Stimulated activated CD4-positive, alpha-beta T cell treated with anti-CD3 and anti-CD28 coated beads, TNF-alpha, amount 100 ng/mL, for 1 hour (primary cell): ENCODE measurements around the gene SOCS1.
"Not testable (repeated sequence)": the region's sequence is repeated elsewhere in the genome, so short reads cannot be mapped to it uniquely, and the experiment has no call there.

Source experiments
- DNase-seq, 3 donors: peaks; one replicate each; pipeline ENCODE4 v3.0.0-alpha.2; 2020; ENCODE audit warnings: low read depth in 3 of 3, low spot score in 1 of 3

Gene SOCS1, protein sequence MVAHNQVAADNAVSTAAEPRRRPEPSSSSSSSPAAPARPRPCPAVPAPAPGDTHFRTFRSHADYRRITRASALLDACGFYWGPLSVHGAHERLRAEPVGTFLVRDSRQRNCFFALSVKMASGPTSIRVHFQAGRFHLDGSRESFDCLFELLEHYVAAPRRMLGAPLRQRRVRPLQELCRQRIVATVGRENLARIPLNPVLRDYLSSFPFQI

DNA sequence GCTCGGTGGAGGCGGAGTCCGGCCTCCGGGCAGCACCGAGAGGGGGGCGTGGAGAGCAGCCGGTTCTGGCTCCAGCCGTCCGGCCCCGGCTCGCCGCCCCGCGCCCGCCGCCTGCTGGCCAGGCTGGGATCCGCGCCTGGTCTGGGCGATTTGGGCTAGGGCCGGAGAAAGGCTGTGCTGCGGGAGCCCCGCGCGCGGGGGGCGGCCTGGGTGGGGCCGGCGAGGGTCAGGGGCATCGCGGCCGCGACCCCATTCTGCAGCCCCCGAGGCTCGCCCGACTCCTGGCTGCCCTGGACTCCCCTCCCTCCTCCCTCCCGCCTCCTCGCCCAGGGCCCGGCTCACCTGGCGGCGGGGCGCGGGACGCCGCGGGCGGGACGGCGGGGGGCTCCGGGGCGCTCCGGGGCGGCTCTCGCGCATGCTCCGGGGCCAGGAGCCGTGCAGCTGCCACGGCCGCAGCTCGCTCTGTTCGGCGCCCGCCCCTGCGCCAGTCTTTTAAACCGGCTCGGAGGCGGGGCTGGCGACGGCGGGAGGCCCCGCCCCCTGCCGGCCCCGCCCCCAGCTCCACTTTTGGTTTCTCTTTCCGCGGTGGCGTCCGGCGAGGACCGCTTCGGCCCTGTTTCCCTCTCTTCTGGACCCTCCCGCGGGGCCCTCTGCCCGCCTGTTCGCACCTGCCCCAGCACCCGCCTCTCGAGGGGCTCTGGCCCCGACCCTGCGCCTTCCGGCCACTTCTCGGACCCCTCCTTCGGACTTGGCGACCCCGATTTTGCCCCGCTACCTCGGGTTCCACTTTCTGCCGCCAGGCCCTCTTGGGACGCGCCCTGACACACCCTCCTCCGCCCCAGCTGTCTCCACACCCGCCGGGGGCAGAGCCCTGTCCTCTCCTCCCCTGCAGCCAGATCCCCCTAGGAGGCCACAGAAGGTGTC, at the start of gene SOCS1:
SOCS1 (minus strand) TSS at position 468 of the 924 bp plus-strand sequence. CDS start 726 bp downstream, outside the sequence.
- DNase-seq = peak; percentile 75 to 90 (median 87)

DNA sequence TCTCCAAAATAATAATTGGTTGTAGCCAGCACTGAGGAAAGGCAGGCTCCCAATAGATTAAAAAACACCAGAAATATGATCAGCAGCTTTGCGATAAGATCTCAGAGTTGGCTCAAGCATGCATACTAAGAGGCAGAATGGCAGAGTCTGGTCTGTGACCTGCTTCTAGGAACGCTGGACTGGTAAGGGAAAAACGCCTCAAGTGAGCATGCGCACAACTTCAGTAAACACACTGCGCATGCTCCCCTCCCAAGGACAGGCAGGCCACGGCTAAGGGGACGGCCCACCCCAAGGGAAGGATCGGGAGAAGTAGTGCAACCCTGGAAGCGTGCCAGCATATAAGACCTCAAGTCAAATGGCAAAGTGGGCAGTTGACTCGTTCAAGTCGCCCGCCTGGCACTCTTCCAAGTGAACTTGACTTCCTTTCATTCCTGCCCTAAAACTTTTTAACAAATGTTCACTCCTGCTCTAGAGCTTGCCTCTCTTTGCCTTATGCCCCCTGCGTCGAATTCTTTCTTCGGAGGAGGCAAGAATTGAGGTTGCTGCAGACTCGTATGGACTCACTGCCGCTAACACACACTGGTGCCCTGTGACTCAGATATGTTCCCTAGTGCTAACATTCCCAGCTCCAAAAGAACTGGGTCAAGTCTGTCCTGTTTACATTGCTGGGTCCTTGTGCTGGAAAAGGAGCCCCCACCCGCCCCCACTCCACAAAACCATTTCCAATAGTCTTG, 47.6 kb upstream of the SOCS1 start:
- no peak for DNase-seq

DNA sequence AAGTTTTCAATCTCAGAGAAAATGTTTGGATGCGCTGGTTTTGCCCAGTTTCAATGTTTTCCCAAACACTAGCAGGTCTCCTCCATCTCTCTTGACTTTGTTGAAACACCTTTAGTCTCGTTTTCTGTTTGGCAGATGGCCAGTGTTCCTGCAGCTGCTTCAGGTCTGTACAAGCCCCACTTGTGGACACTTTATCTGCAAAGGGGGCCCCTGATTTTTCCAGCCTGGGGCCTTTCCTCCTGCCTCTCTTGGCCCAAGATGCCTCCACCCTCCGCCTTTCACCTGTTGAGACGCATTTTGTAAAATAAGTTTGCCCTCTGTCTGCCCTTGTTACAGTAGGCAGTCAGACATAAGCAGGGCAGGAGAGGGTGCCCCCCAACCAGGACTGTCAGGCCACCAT, 47.0 kb upstream of the SOCS1 start:
- DNase-seq = no peak

DNA sequence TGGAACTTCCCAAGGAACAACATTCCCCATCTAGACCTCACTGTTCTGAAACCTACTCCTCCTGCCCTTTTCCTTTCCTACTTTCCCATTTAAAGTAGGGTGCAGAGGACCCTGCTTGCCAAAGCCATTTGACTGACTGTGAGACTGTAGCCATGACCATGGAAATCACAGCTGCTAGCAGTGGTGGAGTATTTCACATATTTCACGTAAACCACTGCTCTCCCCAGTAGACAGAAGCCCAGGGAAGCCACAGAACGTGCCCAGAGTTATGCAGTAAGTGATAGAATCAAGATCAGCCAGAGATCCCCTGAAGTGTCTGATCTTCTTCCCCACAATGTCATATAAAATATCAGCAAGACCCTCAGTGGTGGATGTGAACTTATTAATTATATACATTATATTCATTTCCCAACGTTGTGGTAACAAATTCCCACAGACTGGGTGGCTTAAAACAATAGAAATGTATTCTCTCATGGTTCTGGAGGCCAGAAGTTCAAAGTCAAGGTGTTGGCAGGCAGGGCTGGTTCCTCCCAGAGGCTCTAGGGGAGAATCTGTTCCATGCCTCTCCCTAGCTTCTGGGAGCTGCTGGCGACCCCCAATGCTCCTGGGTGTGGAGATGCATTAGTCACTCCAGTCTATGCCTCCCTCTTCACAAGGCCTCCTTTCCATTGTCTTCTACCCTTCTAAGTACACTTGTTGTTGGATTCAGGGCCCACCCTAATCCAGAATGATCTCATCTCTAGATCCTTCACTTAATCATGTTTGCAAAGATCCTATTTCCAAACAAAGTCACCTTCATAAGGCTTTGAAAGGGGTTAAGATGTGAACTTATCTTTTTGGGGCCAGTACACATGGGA, 45.9 kb upstream of the SOCS1 start:
- no peak for DNase-seq

DNA sequence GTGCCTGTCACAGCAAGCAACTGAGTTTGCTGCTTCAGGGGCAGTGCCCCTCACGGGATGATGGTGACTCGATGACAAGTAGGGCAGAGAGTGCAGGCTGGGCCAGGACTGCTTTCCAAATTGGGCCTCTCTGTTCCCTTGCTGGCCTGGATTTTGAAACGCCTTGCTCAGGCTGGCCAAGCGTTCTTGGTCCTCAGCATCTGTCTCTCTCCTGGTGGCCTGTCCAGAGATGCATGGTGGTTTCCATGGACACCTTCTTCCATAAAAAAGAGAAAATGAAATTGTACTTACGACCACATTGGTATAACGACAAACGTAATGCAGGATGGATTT, 44.5 kb upstream of the SOCS1 start:
- DNase-seq = no peak

DNA sequence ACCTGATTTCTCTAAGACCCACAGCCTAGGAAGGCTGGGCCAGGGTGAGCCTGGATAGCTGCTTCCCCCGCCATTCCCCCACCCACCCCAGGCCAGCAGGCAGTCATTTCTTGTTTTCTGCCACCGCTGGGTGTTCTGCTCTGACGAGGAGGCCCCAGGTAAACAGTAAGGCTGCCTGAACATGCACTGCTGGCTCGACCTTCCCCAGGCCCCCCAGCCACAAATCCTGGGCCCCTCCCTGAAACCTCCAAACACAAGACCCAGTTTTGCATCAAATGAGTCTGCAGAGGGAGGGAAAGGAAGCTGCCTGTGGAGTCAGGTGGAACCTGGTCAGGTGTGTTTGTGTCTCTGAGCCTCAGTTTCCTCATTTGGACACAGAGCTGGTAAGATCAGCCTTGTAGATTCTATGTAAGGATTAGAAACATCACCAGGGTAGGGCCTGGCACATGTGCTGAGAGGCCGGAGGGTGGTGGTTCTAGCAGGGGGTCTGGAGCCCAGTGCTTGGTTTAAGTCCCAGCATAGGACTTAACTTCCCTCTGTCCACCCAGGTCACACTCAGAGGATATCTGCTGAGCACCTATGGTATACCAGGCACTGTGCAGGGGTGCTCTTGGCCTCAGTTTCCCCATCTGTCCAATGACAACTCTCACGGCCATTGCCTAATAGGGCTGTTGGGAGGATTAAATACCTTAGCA, 44.0 kb upstream of the SOCS1 start:
- no peak for DNase-seq

DNA sequence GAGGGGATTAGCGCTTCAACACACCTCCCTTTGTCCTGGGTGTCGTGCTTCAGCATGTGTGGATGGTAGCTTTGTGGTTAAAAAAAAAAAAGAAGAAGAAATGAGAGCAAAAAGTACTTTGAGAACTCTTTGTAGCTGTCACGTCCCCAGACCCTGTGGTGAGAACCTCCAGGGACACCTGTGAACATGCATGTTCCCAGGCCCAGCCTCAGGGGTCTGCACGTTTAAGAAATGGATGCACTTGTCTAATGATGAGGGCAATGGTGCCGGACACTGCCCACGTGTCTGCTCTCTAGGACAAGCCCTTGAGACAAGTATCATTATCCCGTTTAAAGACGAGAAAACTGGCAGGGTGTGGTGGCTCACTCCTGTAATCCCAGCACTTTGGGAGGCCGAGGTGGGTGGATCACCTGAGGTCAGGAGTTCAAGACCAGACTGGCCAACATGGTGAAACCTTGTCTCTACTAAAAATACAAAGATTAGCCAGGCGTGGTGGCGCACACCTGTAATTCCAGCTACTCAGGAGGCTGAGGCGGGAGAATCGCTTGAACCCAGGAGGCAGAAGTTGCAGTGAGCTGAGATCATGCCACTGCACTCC, 43.0 kb upstream of the SOCS1 start:
- not testable (repeated sequence) for DNase-seq

DNA sequence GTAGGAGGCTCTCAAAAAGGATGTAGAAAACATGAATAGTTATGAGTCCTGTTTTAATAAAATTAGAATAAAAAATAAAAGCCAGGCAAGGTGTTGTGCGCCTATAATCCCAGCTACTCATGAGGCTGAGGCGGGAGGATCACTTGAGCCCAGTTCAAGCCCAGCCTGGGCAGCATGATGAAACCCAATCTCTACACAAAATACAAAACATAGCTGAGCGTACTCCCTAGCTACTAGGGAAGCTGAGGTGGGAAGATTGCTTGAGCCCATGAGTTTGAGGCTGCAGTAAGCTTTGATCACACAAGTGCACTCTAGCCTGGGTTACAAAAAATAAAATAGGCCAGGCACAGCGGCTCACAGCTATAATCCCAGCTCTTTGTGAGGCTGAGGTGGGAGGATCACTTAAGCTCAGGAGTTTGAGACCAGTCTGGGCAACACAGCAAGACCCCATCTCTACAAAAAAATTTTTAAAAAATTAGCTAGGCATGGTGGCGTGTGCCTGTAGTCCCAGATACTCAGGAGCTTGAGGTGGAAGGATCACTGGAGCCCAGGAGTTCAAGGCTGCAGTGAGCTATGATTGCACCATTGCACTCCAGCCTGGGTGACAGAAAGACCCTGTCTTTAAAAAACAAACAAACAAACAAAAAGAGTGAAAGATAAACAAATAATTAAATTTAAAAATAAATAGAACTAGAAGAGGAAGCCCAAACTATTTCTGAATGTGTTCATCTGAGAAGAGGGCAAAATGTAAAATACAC, 42.3 kb upstream of the SOCS1 start:
- DNase-seq = no peak

DNA sequence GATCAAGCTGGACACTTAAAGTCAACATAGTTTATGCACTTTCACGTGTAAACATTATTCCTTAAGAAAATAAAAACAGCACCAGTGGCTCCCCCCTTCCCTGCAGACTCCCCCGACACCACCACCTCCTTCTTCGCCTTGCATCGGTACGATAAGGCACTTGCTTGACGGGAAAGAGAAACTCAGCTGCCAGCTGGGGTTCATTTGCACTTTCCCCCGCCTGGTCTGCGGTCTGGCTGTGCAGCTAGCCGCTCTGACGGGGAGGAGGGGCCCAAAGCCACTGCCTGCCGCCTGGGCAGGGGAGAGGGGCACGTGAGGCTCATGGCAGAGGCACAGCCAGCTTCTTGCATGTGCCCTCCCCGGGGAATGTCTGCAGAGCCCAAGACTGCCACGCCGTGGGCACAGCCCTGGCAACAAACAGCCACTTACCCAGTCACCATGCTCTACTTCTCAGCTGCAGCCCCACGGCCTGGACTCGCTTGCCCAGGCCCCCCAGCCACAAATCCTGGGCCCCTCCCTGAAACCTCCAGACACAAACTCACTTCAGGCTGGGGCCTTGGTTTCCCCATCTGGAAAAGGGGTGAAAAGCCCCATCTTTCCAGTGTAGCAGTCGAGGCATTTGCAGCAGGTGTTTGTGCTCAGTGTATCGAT, 41.6 kb upstream of the SOCS1 start:
- DNase-seq = peak; percentile 18 to 40 (median 39)

DNA sequence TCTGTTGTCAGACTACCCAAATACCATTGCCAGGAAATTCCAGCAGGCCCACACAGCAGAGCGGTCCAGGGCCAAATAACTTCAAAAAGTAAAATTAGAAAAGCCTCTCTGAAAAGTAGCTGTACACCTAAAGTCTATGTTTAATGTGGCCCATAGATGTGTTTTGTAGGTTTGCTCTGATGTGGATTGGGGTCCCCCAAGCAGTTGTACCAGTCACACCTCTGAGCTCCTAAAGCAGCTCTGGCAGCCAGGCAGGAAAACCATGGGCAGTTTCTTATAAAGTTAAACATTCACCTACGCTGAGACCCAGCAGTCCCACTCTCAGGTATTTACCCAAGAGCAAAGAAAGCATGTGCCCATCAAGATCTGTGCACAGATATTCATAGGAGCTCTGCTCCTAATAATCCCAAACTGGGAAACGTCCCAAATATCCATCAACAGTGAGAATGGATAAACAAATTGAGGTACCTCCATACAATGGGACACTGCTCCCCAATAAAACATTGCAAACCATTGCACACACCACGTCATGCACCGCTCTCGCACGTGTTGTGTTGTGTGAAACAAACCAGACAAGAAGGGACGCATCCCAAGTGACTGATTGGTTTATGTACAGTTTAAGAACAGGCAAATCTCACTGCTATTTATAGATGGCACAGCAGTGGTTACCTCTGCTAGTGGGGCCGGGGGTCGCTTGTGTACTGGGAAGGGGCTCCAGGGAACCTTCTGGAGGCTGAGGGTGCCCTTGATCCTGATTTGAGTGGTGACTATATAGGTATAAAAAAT, 40.9 kb upstream of the SOCS1 start:
- no peak for DNase-seq

DNA sequence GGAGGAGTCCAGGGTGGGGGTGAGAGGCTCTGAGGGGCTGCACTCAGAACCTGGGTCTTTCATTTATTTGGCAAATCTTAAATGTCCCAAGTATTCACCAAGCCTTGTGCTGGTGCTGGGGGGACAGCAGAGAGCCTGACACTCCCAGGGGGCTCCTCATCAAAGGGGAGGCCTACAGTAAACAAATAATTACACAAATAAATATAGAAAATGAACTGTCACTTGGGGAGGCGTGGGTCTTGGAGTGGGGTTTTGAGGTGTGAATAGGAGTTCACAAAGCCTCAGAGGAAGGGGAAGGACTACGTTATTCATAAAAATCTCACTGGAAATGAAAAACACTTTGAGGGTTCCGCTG, 40.3 kb upstream of the SOCS1 start:
- no peak for DNase-seq

DNA sequence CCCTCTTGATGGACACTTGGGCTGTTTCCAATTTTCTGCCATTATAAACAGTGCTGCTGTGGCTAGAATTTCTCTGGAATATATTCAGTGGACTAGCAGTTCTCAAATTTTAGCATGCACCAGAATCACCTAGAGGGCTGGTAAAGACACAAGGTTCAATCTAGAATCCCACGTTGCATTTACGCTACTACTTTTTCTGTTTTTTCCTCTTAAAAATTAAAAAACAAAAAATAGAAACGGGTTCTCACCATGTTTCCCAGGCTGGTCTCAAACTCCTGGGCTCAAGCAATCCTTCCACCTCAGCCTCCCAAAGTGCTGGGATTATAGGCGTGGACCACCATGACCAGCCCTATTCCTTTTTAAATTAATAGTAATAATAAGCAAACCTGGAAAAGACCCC, 39.7 kb upstream of the SOCS1 start:
- no peak for DNase-seq

DNA sequence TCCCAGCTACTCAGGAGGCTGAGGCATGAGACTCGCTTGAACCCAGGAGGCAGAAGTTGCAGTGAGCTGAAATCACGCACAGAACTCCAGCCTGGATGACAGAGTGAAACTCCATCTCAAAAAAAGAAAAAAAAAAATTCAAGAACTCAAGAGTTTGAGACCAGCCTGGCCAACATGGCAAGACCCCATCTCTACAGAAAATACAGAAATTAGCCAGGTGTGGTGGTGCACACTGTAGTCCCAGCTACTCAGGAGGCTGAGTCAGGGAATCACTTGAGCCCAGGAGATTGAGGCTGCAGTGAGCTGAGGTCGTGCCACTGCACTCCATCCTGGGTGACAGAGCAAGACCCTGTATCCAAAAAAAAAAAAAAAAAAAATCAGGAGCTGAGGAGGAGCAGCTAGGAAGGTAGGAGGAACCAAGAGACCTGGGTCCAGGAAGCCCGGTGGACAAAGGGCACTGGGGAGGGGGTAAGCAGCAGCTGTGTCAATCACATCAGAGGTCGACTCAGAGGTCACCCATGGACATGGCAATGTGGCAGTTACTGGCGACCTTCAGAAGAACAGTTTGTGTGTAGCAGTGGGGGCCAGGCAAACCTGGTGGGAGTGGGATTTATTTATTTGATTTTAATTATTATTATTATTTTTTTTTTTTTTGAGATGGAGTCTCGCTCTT, 36.2 kb upstream of the SOCS1 start:
- DNase-seq = no peak

DNA sequence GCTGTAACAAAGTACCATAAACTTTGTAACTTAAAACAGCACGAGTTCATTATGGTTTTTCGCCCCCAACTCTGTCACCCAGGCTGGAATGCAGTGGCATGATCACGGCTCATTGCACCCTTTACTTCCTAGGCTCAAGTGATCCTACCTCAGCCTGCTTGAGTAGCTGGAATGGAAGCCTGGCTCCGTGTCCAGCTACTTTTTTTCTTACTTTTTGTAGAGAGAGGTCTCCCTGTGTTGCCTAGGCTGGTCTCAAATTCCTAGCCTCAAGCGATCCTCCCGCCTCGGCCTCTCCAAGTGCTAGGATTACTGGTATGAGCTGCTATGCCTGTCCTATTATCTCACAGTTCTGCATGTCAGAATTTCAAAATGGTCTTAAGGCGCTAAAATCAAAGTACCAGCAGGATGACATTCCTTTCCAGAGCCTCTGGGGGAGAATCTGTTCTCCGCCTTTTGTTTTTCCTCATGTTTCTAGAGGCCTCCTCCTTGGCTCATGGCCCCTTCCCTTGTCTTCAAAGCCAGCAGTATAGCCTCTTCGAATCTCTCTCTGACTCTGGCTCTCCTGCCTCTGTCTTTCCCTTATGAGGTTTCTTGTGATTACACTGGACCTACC, 35.2 kb upstream of the SOCS1 start:
- no peak for DNase-seq

DNA sequence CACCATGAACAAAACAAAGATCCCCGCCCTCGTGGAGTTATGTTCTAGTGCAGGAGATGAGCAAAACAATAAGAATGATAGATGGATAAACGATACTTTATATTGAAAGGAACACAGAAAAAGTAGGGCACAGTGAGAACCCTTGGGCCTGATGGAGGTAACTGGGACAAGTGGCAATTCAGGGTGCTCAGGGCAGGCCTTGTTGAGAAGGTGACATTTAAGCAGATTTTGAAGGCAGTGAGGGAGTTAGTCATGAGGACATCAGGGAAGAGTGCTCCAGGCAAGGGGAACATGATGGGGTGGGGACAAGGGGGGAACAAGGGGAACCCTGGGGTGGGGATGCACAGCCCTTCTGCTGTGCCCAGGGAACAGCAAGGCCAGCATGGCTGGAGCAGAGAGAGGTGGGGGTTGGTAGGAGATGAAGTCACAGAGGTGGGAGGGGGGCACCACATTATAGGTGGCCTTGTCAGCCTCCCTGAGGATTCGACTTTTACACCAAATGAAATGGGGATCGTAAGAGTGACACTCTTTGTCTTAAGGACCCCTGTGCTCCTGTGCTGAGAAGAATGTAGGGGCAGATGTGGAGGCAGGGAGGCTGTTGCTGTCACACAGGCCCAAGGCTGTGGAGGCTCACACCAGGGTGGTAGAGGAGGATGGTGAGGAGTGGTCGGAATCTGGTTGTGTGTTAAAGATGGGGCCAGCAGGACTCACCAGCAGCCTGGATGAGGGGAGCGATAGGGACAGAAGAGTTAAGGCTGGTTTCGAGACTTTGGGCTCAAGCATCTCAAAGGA, 34.3 kb upstream of the SOCS1 start:
- DNase-seq = no peak

DNA sequence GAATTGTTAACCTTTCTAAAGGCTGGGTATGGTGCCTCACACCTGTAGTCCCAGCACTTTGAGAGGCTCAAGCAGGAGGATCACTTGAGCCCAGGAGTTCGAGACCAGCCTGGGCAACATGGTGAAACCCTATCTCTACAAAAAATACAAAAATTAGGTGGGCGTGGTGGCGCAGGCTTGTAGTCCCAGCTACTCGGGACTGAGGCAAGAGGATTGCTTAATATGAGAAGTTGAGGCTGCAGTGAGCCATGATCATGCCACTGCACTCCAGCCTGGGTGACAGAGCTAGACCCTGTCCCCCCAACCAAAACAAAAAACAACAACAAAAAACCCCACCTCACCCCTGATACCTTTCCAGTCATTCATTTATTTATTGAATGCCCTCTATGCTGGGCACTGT, 33.7 kb upstream of the SOCS1 start:
- not testable (repeated sequence) for DNase-seq
